ENCODE data around the gene DHRS1.

DNA sequence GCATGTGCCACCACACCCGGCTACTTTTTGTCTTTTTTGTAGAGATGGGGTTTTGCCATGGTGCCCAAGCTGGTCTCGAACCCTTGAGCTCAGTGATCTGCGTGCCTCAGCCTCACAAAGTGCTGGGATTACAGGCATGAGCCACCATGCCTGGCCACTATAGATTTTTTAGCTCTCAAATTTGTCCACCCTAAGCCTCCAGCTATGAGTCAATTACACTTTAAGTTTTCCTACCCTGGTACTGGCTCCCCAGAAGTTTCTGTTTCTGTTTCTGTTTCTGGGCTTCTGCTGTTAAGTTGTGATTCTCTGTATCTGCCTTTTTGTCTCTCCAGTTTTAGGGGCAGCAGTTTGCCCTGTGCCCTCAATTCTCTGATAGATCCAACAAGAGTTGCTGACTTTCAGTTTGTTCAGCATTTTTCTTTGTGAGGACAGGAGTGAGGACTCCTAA, 52.8 kb downstream of the DHRS1 start:
- TF ChIP-seq, protein P1, sequence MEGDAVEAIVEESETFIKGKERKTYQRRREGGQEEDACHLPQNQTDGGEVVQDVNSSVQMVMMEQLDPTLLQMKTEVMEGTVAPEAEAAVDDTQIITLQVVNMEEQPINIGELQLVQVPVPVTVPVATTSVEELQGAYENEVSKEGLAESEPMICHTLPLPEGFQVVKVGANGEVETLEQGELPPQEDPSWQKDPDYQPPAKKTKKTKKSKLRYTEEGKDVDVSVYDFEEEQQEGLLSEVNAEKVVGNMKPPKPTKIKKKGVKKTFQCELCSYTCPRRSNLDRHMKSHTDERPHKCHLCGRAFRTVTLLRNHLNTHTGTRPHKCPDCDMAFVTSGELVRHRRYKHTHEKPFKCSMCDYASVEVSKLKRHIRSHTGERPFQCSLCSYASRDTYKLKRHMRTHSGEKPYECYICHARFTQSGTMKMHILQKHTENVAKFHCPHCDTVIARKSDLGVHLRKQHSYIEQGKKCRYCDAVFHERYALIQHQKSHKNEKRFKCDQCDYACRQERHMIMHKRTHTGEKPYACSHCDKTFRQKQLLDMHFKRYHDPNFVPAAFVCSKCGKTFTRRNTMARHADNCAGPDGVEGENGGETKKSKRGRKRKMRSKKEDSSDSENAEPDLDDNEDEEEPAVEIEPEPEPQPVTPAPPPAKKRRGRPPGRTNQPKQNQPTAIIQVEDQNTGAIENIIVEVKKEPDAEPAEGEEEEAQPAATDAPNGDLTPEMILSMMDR (IDR thresholded peaks at IDR 0.05; ENCODE audit: borderline replicate concordance, extremely low read depth, low read length, poor library complexity, severe bottlenecking), result no peak
- TF ChIP-seq EZH2 (IDR thresholded peaks at IDR 0.05; ENCODE audit: borderline replicate concordance, low read depth, low read length, severe bottlenecking), result no peak
